ENCODE results near the gene IRAK1. TPM values are rescaled to one million over a fixed set of nuclear protein-coding genes. Genes with fewer than 3 reads are reported as not detected.

IRAK1 gene
- total RNA-seq, 4 donors from 2014 or later, result 36.4 to 53.1 (median 42.8) TPM

- Histone ChIP-seq H3K4me3 (replicated peaks in 1 of 3) (no peak overlapping the region), H3K27me3 (no peaks in the 10 kb centered on the region), H3K9me3 (no peaks in the 10 kb centered on the region), H3K27ac (no peak overlapping the region), H3K4me1 (peaks cover 0 to 5% of the 10 kb centered on the region in 2 donors), H3K36me3 (no peaks in the 10 kb centered on the region)
- TF ChIP-seq, protein P1, sequence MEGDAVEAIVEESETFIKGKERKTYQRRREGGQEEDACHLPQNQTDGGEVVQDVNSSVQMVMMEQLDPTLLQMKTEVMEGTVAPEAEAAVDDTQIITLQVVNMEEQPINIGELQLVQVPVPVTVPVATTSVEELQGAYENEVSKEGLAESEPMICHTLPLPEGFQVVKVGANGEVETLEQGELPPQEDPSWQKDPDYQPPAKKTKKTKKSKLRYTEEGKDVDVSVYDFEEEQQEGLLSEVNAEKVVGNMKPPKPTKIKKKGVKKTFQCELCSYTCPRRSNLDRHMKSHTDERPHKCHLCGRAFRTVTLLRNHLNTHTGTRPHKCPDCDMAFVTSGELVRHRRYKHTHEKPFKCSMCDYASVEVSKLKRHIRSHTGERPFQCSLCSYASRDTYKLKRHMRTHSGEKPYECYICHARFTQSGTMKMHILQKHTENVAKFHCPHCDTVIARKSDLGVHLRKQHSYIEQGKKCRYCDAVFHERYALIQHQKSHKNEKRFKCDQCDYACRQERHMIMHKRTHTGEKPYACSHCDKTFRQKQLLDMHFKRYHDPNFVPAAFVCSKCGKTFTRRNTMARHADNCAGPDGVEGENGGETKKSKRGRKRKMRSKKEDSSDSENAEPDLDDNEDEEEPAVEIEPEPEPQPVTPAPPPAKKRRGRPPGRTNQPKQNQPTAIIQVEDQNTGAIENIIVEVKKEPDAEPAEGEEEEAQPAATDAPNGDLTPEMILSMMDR (IDR thresholded peaks at IDR 0.05), result no peak
- TF ChIP-seq POLR2A (IDR thresholded peaks at IDR 0.05), result no peak
- WGBS, 2 donors, result 100% methylated on average over 1 to 2 of the region's 17 CpGs
- intact Hi-C loops (cut with DNase I), result loop anchor here (5.0 kb wide), 1 partner anchor 40 kb away; no protein-coding TSS in a partner anchor
- DNase-seq, result no peak
Observed at GRCh38 chrX:154012336-154012991, 7.2 kb downstream of the IRAK1 start.

GRCh38 chrX:154011376-154012335 lies 8.0 kb downstream of the IRAK1 start:
- peaks cover 0 to 5% of the 10 kb centered on the region in 2 donors for H3K4me1 ChIP-seq
- H3K9me3 ChIP-seq, result no peaks in the 10 kb centered on the region
- H3K27me3 ChIP-seq, result no peaks in the 10 kb centered on the region
- no peaks in the 10 kb centered on the region for H3K36me3 ChIP-seq
- intact Hi-C loops (cut with DNase I), result loop anchor here (5.0 kb wide), 1 partner anchor 41 kb away; no protein-coding TSS in a partner anchor
- TF ChIP-seq POLR2A (IDR thresholded peaks at IDR 0.05), result no peak
- TF ChIP-seq, protein P1 (IDR thresholded peaks at IDR 0.05), result no peak
- no peak overlapping the region for H3K4me3 ChIP-seq (replicated peaks in 1 of 3)
- 92 to 100% methylated on average over 1 to 6 of the region's 18 CpGs for WGBS, 2 donors
- H3K27ac ChIP-seq, result no peak overlapping the region
- no peak for DNase-seq

- H3K27ac ChIP-seq, result peak overlapping the region; percentile 53 to 68 (median 63)
- H3K9me3 ChIP-seq, result no peaks in the 10 kb centered on the region
- intact Hi-C loops (cut with DNase I), result loop anchor here (5.0 kb wide), 1 partner anchor 42 kb away; no protein-coding TSS in a partner anchor
- WGBS, 2 donors, result 25 to 72% methylated on average over 7 to 9 of the region's 18 CpGs
- H3K36me3 ChIP-seq, result no peaks in the 10 kb centered on the region
- no peak for TF ChIP-seq POLR2A (IDR thresholded peaks at IDR 0.05)
- TF ChIP-seq, protein P1 (IDR thresholded peaks at IDR 0.05), result no peak
- peaks cover 0 to 5% of the 10 kb centered on the region in 2 donors for H3K4me1 ChIP-seq
- no peak overlapping the region for H3K4me3 ChIP-seq (replicated peaks in 1 of 3)
- no peaks in the 10 kb centered on the region for H3K27me3 ChIP-seq
- peak; percentile 71 for DNase-seq
Observed at GRCh38 chrX:154010330-154011087, 9.2 kb downstream of the IRAK1 start.

DNA sequence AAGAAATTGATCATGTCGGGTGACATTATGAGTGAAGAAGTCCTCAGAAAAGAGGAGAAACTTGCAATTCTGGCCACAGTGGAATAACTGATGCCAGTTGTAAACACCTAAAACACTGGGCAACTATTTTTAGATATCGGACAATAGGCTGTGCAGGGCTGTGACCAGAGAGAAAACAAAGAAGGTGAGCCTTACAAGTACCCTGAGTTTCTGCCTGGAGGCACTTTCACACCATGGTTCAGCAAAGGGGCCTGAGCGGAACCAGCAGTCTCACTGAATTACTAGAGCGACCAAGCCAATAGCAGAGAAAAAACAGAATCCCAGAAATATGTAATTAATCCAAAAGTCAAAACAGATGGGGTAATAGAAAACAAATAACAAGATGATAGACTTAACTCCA lies 11.2 kb downstream of the IRAK1 start:
- Histone ChIP-seq H3K27me3 (no peaks in the 10 kb centered on the region), H3K36me3 (no peaks in the 10 kb centered on the region), H3K9me3 (no peaks in the 10 kb centered on the region), H3K4me1 (peaks cover 0 to 5% of the 10 kb centered on the region in 2 donors), H3K4me3 (replicated peaks in 1 of 3) (no peak overlapping the region), H3K27ac (no peak overlapping the region)
- TF ChIP-seq, protein P1 (IDR thresholded peaks at IDR 0.05), result no peak
- TF ChIP-seq POLR2A (IDR thresholded peaks at IDR 0.05), result no peak
- DNase-seq, result no peak
- intact Hi-C loops (cut with DNase I), result no loop called here
- 47 to 86% methylated on average over 4 of the region's 4 CpGs for WGBS, 2 donors
